HUES6 (cell line): Measurements from ENCODE around the gene PER2.

ENCODE experiments used
- H3K27ac ChIP-seq: 2 replicates; pipeline ENCODE4 v1.7.0; 2013; ENCODE audit warnings: low read depth, mild to moderate bottlenecking, low read length, inconsistent platforms
- H3K27me3 ChIP-seq: 2 replicates; pipeline ENCODE4 v1.6.1; 2013; ENCODE audit warnings: low read length; ENCODE audit not compliant: control insufficient read depth, insufficient read depth
- H3K36me3 ChIP-seq: 2 replicates; pipeline ENCODE4 v1.6.1; 2013; ENCODE audit warnings: low read length; ENCODE audit not compliant: control insufficient read depth, insufficient read depth
- H3K4me1 ChIP-seq: 2 replicates; pipeline ENCODE4 v1.6.1; 2013; ENCODE audit warnings: low read length; ENCODE audit not compliant: control insufficient read depth, insufficient read depth
- H3K4me3 ChIP-seq: 2 replicates; pipeline ENCODE4 v1.5.1; 2013; ENCODE audit warnings: low read depth, low read length
- H3K9ac ChIP-seq: one replicate; pipeline ENCODE4 v1.6.1; 2013; ENCODE audit warnings: mild to moderate bottlenecking, low read length
- H3K9me3 ChIP-seq: 2 replicates; pipeline ENCODE4 v1.6.1; 2013; ENCODE audit warnings: low read depth, low read length; ENCODE audit not compliant: control insufficient read depth, insufficient read depth

Gene PER2

DNA sequence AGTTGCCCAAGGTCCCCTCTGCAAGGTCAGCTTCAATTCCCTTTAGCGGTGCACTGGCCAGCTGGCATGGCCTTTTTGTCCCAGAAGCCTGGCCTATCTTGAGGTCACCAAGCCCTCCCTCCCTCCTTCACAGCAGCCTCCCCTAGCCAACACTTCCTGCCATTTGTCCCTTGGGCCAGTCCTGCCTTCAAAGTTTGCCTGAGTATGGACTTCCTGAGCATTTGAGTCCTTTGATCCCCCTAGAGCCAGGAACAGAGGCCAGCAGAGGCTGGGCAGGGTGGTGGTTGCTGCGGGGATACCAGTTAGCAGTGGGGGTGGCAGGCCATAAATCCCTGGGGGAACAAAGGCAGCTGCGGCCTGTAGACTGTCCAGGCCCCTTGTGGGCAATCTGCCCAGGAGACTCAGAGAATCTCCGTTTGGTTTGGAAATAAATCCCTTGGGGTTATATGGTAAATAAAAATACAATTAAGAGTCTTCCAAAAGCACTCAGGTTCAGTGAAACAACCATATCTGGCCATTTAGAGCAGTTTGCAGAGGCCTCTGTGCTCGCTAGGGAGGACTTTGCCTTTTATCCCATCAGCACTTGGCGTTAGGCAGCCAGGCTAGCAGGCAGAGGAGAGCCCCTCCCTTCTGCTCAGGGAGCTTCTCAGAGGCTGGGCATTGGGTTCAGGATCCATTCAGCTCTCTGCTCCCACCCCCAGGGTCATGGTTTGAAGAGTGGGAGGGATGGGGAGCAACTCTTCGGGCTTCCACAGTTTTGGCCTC lies 45.5 kb downstream of the PER2 start:
- Histone ChIP-seq H3K27ac (no peak overlapping the region), H3K36me3 (peaks cover 5% of the 10 kb centered on the region; the same call in 1 of the 2 replicates), H3K4me3 (no peak overlapping the region), H3K9me3 (no peaks in the 10 kb centered on the region), H3K4me1 (peaks cover 11% of the 10 kb centered on the region; the same call in 1 of the 2 replicates), H3K27me3 (peaks cover 30% of the 10 kb centered on the region), H3K9ac (no peak overlapping the region)

DNA sequence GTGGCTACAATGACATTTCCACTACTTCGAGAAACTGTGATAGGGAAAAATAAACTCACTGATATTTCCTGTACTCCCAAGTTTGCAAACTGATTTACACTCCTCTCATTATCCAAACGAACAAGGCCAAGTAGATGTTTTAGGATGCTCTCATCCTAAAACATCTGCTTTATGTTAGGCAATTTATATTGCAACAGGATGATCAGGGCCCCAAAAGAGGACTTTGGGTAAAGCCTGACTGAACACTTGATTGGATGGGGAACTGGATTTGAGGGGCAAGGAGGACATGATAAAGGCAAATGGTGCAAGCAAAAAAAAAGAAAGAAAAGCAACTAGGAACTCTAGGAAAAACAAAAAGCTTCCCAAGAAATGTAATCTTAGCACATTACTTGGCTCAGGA lies 46.4 kb downstream of the PER2 start:
- Histone ChIP-seq H3K36me3 (peaks cover 5% of the 10 kb centered on the region; the same call in 1 of the 2 replicates), H3K9ac (no peak overlapping the region), H3K4me3 (no peak overlapping the region), H3K27ac (no peak overlapping the region), H3K27me3 (peaks cover 40% of the 10 kb centered on the region), H3K9me3 (no peaks in the 10 kb centered on the region), H3K4me1 (peaks cover 11% of the 10 kb centered on the region; the same call in 1 of the 2 replicates)

DNA sequence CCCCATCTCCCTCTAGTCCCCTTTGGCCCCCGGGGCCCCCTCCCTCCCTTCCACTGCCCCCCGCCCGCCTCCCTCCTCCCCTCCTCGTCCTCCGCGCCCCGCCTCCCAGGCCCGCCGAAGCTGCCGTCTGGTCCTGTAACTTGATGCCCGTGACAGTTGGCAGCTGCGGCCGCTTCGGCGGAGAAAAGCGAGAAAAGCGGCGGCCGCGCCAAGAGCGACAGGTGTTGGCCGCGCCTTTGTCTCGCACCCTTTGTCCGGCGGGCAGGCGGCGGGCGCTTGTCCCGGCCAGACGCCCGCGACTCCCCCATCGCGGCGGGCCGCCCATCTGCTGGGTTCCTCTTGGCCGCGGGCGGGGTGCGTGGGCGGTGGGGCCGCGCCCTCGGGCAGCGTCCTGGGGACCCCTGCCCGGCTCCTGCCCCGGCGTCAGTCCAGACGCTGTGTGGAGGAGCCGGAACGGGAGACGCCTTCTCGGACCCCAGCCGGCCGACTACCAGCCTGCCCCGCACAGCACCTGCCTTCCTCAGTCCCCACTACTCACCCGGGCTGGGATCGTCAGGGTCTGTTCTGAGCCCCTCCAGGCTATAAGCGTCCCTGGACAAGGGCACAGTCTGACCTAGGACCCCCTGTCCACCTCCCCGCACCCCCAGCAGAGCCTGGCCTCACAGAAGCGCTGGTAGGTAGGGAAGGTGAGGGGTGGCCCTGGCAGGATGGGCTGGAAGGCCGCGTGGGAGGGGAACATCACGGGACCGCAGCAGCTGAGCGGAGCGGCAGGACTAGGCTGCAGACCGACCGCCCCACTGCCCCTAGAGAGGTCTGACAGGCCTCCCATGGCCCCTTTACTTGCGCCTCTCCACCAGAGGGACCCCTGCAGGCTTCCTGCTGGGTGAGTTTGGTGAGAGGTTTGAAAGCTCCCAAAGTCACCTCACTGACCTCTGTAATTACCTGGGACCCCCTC lies 47.4 kb downstream of the PER2 start:
- H3K36me3 ChIP-seq = peaks cover 5% of the 10 kb centered on the region; the same call in 1 of the 2 replicates
- peak overlapping the region; percentile 72 for H3K4me3 ChIP-seq
- H3K27me3 ChIP-seq = peaks cover 49% of the 10 kb centered on the region
- peak overlapping the region; percentile 42 for H3K9ac ChIP-seq
- H3K27ac ChIP-seq = no peak overlapping the region
- no peaks in the 10 kb centered on the region; the same call in 1 of the 2 replicates for H3K9me3 ChIP-seq
- peaks cover 11% of the 10 kb centered on the region; the same call in 1 of the 2 replicates for H3K4me1 ChIP-seq

DNA sequence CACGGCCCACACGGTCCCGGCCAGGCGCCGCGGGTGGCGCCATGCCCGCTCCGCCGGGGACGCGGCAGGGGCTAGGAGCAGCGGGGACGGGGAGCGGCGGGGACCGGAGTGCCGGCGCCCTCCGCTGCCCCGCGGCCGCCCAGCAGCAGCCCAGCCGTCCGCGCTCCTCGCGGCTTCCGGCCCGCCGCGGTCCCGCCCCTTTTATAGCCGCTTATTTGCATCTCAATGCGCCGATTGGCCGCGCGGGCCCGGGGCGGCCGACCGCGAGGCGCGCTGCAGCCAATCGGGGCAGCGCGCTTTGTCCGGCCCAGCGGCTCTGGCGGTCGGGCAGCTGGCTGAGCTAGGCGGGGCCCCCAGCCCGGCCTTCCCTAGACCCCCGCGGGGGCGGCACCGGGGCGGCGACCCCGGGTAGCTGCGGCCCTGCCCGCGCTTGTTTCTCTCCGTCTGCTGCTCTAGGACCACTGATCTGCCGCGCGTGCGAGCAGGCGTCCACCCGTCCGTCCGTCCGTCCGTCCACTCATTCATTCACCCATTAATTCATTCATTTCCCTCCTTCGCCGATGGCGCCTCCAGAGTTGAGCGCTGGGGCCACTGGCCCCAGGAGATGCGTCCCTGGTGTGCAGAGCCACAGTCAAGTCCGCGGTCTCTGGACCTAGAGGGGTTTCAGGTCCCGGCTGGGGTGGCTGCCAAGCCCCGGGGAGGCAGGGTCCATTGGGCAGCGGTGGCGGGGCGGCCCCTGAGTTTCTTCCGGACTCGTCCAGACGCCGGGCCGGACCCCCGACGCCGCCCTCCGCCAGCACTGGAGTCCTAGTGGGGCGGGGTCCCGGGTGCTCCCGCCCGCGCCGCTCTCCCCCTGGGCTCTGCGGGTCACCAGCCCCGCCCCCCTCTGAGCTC lies 48.3 kb downstream of the PER2 start, which contains the start of gene HES6:
Gene HES6 (minus strand): TSS at position 176 of the 894 bp plus-strand sequence. CDS start 133 bp downstream, at position 43.
- Histone ChIP-seq H3K36me3 (peaks cover under 1% of the 10 kb centered on the region; the same call in 1 of the 2 replicates), H3K27ac (no peak within 1 kb of the TSS), H3K4me1 (peaks cover 11% of the 10 kb centered on the region; the same call in 1 of the 2 replicates), H3K9me3 (no peaks in the 10 kb centered on the region; the same call in 1 of the 2 replicates), H3K4me3 (peak within 1 kb of the TSS; percentile 77), H3K27me3 (peaks cover 58% of the 10 kb centered on the region), H3K9ac (peak within 1 kb of the TSS; percentile 72)

DNA sequence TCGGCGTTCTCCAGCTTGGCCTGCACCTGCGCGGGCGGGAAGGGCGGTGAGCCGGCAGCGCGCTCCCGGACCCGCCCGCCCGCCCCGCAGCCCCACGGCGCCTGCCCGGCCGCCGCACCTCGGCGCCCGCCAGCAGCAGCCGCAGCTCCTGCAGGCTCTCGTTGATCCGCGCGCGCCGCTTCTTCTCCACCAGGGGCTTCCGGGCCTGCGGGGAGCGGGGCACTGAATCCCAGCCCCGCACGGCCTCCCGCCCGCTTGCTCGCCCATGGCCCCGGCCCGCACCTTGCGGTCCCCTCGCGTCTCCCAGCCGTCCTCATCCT lies 48.9 kb downstream of the PER2 start:
- H3K36me3 ChIP-seq = no peaks in the 10 kb centered on the region
- H3K9me3 ChIP-seq = no peaks in the 10 kb centered on the region; the same call in 1 of the 2 replicates
- no peak overlapping the region for H3K27ac ChIP-seq
- peaks cover 11% of the 10 kb centered on the region; the same call in 1 of the 2 replicates for H3K4me1 ChIP-seq
- peak overlapping the region; percentile 77 for H3K4me3 ChIP-seq
- peak overlapping the region; percentile 72 for H3K9ac ChIP-seq
- H3K27me3 ChIP-seq = peaks cover 61% of the 10 kb centered on the region

DNA sequence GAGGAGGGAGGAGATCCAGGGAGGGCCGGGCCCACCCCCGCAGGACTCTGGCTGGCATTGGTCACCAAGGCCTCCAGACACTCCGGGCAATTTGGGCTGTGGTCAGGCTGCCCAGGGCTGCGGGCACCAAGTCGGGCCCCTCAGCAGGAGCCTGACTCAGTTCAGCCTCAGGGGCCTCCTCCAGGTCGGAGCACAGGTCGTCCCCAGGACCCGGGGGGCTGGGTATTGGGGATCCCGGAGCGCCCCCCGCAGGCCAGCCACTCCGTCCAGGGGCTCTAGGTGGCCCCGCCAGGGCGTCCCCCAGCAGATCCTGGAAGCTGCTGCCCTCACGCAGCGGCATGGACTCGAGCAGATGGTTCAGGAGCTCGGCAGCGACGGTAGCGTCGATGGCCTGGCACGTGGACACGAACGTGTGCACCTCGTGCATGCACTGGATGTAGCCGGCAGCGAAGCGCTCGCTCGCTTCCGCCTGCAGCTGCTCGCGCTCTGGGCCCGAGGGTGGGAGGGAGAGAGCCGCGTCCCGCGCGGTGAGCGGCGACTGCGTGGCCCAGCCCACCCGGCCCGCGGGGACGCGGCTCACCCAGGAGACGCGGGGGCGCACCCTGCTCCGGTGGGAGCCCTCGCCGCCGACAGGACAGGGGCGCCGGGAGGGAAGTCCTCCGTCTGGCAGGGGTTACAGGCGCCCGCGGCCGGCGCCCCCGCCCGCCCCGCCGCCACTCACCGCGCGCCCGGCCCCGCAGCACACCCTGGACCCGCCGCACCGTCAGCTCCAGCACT lies 49.5 kb downstream of the PER2 start:
- H3K9ac ChIP-seq = no peak overlapping the region
- peaks cover 63% of the 10 kb centered on the region for H3K27me3 ChIP-seq
- H3K4me3 ChIP-seq = peak overlapping the region; percentile 77
- peaks cover 11% of the 10 kb centered on the region; the same call in 1 of the 2 replicates for H3K4me1 ChIP-seq
- H3K27ac ChIP-seq = no peak overlapping the region
- no peaks in the 10 kb centered on the region; the same call in 1 of the 2 replicates for H3K9me3 ChIP-seq
- H3K36me3 ChIP-seq = no peaks in the 10 kb centered on the region

DNA sequence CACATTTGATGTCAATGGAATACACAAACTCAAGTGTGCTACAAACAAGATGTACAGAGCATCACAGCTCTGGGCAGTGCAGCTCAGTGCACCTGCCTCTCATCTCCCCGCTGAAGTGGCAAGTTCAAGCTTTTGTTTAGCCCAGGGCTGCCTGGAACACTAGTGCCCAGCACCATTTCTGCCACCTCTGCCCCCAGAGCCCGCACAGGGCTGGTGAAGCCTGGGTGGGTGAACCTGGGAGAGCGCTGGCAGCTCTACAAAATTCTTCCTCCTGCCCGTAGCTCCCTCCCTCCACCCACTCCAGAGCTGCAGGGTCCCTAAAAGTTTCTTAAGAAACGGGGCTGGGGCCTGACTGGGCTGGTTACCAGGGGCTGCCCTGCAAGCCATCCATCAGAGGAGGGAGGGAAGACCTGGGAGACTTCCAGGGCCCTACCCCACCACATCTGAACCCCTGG lies 50.1 kb downstream of the PER2 start:
- H3K4me3 ChIP-seq = no peak overlapping the region

DNA sequence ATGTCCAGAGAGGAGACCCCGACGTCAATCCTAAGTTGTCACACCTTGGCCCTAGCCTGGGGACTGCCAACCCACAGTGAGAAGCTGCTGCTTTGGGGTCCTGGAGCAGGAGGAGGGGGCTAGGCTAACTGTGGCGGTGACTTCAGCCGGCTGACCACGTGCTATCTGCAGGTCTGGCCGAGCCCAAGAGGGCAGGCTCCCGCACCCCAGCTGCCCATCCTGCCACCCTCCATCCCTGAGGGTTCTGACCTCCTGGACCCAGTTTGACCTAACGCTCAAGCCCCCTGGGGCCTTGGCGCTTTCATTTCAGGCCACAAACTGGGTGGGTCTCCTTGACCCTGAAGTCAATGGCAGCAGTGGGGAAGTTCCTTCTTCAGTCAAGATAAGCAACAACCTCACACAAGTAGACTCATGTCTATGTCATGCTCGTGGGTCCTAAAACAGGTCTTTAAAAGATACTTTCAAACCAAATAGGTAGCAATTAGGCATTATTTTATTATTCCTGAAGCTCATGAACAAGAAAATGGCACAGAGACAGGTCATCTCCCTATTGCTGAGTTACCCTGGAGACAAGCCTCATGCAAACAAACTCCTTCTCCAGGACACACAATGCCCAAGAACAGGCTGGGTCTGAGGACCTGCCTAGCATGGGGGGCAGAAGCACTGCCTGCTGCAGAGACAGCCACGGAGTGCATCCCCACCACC lies 50.8 kb downstream of the PER2 start:
- Histone ChIP-seq H3K9me3 (no peaks in the 10 kb centered on the region; the same call in 1 of the 2 replicates), H3K4me1 (peaks cover 2% of the 10 kb centered on the region; the same call in 1 of the 2 replicates), H3K9ac (no peak overlapping the region), H3K27me3 (peaks cover 64% of the 10 kb centered on the region), H3K27ac (no peak overlapping the region), H3K4me3 (no peak overlapping the region), H3K36me3 (no peaks in the 10 kb centered on the region)

More for the DNA sequence above, 50.1 kb downstream of the PER2 start:
- Histone ChIP-seq H3K27me3 (peaks cover 63% of the 10 kb centered on the region), H3K9ac (no peak overlapping the region), H3K36me3 (no peaks in the 10 kb centered on the region), H3K4me1 (peaks cover 8% of the 10 kb centered on the region; the same call in 1 of the 2 replicates), H3K27ac (no peak overlapping the region), H3K9me3 (no peaks in the 10 kb centered on the region; the same call in 1 of the 2 replicates)

DNA sequence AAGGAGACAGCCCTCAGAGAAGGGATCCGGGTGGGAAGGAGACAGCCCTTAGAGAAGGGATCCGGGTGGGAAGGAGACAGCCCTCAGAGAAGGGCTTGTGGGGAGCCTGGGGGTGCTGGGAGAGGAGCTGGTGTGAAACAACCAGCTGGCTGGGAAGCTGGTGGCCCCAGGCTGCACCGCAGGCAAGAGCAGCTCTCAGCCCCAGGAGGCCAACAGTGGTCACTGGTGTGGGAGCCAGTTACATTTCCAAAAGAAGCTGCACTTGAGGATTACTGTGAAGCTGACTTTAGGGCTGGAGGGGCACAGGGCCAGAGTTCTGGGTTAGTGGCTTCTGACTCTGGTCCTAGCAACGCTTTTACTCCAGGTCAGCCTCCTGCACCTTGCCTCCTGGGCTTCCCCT lies 51.8 kb downstream of the PER2 start:
- Histone ChIP-seq H3K4me1 (no peaks in the 10 kb centered on the region), H3K27me3 (peaks cover 64% of the 10 kb centered on the region), H3K36me3 (no peaks in the 10 kb centered on the region), H3K27ac (no peak overlapping the region), H3K9ac (no peak overlapping the region), H3K4me3 (no peak overlapping the region), H3K9me3 (no peaks in the 10 kb centered on the region; the same call in 1 of the 2 replicates)
